Neutrophil (primary cell): ENCODE results near the gene GRM1.
"Not testable (repeated sequence)": the region's sequence is repeated elsewhere in the genome, so short reads cannot be mapped to it uniquely, and the experiment has no call there.

ENCODE experiments used
- H3K27ac ChIP-seq: fragments of 200-600 bp; sonication (generic); 2 replicates; pipeline ENCODE4 v1.5.1; 2016; ENCODE audit warnings: mild to moderate bottlenecking, moderate library complexity
- H3K27me3 ChIP-seq: fragments of 200-600 bp; sonication (generic); 2 replicates; pipeline ENCODE4 v1.6.0; 2016; ENCODE audit warnings: mild to moderate bottlenecking
- H3K36me3 ChIP-seq: fragments of 200-600 bp; sonication (generic); 2 replicates; pipeline ENCODE4 v1.5.1; 2017
- H3K4me1 ChIP-seq, 2 experiments: fragments of 200-600 bp in 1 of 2; sonication (generic) in 1 of 2; 1 replicate in 1 of 2; 2 replicates in 1 of 2; pipeline versions ENCODE4 v1.5.1 to v1.6.1; 2013 to 2016; ENCODE audit warnings: low read depth in 1 of 2, low read length in 1 of 2, mild to moderate bottlenecking in 1 of 2, moderate library complexity in 1 of 2; ENCODE audit not compliant: control insufficient read depth in 1 of 2, insufficient read depth in 1 of 2
- H3K4me3 ChIP-seq, 2 experiments: fragments of 200-600 bp in 1 of 2; sonication (generic) in 1 of 2; 1 replicate in 1 of 2; 2 replicates in 1 of 2; pipeline ENCODE4 v1.5.1; 2013 to 2016; ENCODE audit warnings: low read depth in 1 of 2, low read length in 1 of 2, mild to moderate bottlenecking in 1 of 2, moderate library complexity in 1 of 2
- H3K9me3 ChIP-seq: fragments of 200-600 bp; sonication (generic); 2 replicates; pipeline ENCODE4 v1.5.1; 2016
- CTCF ChIP-seq: fragments of 200-600 bp; sonication (generic); IDR thresholded peaks from 2 replicates; pipeline ENCODE4 v1.5.1; 2016; ENCODE audit warnings: antibody characterized with exemption

Gene GRM1

DNA sequence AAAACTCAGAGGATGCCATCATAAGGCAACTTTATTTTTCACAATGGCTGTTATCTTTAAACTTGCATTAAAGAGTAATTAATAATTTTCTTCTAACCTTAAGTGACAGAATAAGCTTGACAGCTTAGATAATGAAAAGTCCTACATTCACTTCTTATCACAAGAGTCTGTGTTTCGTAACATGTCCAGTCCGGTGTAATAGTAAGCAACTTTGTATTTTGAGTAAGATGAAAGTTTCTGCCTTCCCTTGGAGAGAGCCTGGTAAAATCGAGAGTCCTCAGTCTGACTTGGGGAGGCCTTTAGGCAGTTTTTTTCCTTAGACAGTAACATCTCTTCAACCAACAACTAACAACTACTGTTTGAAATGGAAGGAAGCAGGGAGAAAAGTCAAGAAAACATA lies 195.6 kb downstream of the GRM1 start:
- H3K36me3 ChIP-seq = no peaks in the 10 kb centered on the region
- no peaks in the 10 kb centered on the region for H3K9me3 ChIP-seq
- H3K27ac ChIP-seq = no peak overlapping the region
- no peaks in the 10 kb centered on the region for H3K27me3 ChIP-seq
- H3K4me1 ChIP-seq = no peaks in the 10 kb centered on the region
- no peak overlapping the region for H3K4me3 ChIP-seq
- no peak for TF ChIP-seq CTCF

DNA sequence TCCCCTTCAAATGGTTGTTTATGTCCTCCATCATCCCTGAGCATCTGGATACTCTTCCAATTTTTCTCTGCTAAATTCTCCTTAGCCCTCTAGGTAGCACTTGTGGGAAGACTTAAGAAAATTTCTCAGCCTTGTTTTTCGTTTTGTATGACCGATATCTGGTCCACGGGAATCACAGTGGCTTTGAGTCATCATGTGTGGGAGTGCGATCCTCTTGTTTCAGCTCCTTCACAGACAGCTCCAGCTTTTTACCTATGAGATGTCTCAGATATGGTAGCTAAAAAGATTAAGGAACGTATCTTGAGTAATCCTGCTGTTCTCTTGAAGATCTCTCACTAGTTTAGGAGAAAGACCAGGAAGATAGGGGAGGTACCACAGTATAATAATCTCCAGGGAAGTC lies 196.1 kb downstream of the GRM1 start:
- no peak for TF ChIP-seq CTCF
- Histone ChIP-seq H3K27ac (no peak overlapping the region), H3K36me3 (no peaks in the 10 kb centered on the region), H3K4me1 (no peaks in the 10 kb centered on the region), H3K4me3 (no peak overlapping the region), H3K27me3 (no peaks in the 10 kb centered on the region), H3K9me3 (no peaks in the 10 kb centered on the region)

- H3K4me3 ChIP-seq = no peak overlapping the region
- no peaks in the 10 kb centered on the region for H3K36me3 ChIP-seq
- H3K27ac ChIP-seq = no peak overlapping the region
- H3K27me3 ChIP-seq = no peaks in the 10 kb centered on the region
- TF ChIP-seq CTCF = no peak
- H3K9me3 ChIP-seq = no peaks in the 10 kb centered on the region
- H3K4me1 ChIP-seq = no peaks in the 10 kb centered on the region
These were observed 211.5 kb downstream of the GRM1 start for GRCh38 chr6:146240322-146240721.

GRCh38 chr6:146240807-146241206 lies 211.9 kb downstream of the GRM1 start:
- TF ChIP-seq CTCF = no peak
- Histone ChIP-seq H3K4me3 (no peak overlapping the region), H3K27ac (no peak overlapping the region), H3K9me3 (no peaks in the 10 kb centered on the region), H3K27me3 (no peaks in the 10 kb centered on the region), H3K36me3 (no peaks in the 10 kb centered on the region), H3K4me1 (no peaks in the 10 kb centered on the region)

DNA sequence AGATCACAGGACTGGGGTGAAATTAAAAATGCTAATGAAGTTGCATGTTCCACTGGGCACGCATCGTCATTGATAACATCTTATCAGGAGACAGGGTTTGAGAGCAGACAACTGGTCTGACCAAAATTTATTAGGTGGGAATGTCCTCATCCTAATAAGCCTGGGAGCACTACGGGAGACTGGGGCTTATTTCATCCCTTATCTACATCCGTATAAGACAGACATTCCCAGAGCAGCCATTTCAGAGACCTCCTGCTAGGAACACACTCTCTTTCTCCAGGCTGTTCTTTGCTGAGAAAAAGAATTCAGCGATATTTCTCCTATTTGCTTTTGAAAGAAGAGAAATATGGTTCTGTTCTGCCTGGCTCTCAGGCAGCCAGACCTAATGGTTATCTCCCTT lies 214.8 kb downstream of the GRM1 start:
- H3K4me3 ChIP-seq = not testable (repeated sequence)

GRCh38 chr6:146244630-146245143 lies 215.8 kb downstream of the GRM1 start:
- Histone ChIP-seq H3K27me3 (no peaks in the 10 kb centered on the region), H3K27ac (no peak overlapping the region), H3K9me3 (no peaks in the 10 kb centered on the region), H3K36me3 (no peaks in the 10 kb centered on the region), H3K4me3 (no peak overlapping the region), H3K4me1 (no peaks in the 10 kb centered on the region)
- no peak for TF ChIP-seq CTCF

More for the DNA sequence above, 214.8 kb downstream of the GRM1 start:
- H3K4me1 ChIP-seq, H3K9me3 ChIP-seq, H3K36me3 ChIP-seq, H3K27ac ChIP-seq, H3K27me3 ChIP-seq: not testable (repeated sequence)
